HuH-7 (cell line): ENCODE results near the gene THTPA.

Experiments
- DNase-seq: peaks from one replicate; pipeline ENCODE4 v3.0.0; 2011; ENCODE audit warnings: low spot score

Gene THTPA, protein sequence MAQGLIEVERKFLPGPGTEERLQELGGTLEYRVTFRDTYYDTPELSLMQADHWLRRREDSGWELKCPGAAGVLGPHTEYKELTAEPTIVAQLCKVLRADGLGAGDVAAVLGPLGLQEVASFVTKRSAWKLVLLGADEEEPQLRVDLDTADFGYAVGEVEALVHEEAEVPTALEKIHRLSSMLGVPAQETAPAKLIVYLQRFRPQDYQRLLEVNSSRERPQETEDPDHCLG

DNA sequence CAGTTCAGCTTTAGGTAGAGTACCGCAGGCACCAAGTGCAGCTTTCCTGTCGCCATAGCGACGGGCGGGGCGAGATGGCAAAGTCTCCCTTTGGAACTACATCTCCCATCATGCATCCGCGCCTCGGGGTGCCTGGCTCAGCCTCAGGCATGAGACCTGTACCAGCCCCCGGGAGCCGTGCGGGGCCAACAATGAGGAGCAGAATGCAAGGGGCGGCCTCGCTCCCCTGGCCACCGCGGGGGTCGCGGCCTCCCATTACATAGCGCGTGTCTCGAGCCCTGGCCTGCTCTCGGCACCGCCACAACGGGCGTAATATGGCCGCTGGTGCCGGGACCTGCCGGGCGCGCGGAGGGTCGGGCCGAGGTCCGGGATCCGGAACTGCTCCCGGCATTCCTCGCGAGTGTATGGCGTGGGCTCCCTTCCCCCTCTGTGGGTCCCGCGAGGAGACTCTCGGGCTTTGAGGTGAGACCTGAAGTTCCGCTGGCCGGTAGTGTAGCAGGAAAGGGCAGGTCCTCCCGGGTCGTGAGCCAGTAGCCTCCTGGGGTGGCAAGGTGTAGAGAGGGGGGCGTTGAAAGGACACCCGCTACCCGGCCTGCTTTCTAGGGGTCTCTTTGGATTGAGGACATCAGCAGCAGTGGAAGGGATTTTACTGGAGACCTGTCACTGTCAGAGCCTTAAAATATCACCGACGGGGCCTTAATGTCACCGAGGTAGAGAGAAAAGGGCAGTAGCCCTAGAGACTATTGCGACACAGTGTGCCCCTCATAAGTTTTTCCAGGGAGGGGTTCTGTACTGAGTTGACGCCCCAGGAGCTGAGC is at the start of gene THTPA:
THTPA (plus strand) TSS at position 390 of the 818 bp plus-strand sequence. CDS start 487 bp downstream, outside the sequence.
- peak; percentile 95 for DNase-seq

DNA sequence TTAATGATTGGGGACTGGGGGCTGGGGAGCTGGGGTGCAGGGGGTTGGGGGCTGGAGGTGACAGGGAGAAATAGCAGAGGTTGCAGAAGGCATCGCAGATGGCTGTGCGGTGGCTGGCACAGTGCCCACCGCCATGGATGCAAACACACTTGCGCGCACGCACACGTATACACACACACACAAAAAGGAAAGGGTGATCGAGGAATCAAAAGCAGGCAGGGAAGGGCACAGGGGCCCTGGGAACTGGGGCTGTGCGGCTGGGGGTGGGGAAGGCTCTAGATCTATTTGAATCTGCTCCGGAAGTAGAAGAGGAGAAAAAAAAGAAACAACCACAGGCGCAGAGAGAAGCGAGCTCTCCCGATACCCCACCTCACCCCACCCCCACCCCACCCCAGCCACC is 43.9 kb upstream of the THTPA start:
- DNase-seq = no peak

DNA sequence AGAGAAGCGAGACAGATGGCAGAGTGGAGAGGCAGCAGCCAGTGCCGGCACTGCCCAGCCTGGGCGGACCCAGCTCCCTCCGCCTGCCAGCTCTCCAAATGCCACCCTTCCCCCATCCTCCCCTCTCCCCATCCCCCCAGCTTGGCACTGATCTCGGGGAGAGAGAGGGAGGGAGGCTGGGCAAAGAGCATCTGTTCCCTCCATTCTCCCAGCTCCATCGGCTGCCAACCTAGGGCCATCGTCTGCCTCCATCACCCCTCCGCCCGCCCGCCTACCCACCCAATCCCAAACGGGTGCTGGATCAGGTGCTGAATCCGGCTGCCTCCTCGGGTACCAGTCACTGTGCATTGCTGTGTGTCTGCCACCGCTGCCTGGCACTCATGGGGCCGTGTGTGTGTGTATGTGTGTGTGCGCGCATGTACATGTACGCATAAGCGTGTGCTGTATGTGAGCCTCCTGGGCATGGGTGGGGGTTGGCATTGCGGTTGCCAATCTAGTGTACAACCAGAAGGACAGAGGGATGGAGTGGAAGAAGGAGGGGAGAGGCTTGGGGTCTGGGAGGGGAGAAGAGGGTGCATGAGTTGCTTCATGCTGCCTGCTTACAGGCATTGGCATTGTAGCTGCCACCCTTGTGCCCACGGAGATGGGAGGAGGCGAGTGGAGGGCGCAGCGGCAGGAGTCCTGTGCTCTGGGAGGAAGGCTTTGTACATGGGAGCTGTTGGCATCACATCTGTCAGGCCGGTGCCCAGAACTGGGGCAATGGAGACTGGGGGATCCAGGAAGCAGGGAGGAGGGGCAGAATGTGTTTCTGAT is 42.9 kb upstream of the THTPA start:
- DNase-seq = no peak

DNA sequence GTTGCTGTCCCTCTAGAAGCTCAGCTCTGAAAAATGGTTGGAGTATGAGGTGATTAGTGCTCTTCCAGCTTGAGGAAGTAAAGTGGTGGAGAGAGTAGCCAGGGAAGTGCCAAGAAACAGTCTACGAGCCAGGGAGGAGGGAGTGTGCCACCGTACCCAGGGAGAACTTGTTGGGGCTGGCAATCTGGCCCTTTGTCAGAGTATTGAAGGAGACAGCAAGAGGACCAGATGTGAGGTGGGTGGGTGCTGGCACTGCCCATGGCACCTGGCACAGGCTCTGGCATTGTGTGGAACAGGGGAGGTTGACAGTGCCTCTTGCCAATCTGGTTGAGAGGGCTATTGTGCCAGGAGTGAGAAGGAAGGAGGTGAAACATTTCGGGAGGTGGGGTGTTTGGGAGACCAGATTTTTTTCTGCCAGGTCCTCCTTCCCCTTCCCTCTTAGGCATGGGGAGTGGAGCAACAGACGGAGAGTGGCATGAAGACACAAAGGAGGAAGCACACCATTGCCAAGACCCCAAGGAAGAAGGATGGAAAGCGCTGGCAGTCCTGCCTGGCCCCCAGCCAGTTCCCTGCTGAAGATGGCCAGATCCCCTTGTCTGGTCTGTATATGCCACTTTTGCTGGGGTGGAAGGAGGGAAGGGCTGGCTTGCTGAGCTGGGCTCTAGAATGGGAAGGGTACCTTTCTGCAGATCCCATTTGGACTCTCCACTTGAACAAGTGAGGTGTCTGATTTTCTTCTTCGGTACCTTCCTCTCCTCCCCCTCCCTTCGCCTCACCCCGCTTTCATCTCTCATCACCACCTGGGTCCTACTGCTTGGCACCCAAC is 42.0 kb upstream of the THTPA start:
- DNase-seq = no peak

DNA sequence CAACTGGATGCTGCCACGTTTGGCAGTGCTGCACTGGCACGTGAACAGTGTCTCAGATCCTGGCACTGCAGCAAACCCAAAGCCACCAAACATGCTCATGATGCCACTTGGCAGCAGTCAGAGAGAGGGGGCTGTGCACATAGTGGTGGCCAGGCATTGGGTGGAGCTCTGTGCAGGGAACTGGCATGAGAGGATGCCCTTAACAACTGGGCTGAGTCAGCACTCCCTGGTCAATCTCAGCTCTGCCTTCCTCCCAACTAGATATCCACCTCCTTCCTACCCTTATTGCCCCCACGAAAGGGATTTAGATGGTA is 41.5 kb upstream of the THTPA start:
- DNase-seq = no peak

DNA sequence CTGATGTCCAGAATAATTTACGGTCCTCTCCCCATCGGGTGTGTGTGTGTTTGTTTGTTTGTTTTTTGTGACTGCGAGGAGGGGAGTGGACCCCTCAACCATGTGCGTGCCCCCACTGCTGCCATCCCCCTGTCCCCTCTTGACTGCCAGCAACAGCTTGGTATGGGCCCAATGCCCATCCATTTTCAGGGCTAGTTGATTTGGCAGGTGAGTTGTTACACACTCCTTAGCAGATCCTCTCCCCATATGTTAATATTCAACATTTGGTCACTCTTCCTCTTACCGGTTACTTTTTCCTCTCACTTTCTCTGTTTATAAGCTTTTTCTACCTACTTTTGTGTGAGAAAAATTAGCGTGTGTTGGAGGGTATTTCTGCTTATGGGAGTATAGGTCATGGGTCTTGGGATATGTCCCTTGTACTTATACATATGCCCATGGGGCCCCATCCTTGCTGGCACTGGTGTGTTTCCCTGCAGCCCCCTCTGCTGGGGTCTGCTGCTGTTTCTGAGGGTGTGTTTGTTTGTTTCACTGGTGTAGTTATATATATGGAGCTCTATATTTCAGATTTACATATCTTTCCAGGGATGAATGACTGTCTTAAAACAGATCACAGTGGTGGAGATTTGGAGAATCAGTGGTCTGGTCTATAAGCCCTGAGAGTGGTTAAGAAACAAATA is 38.3 kb upstream of the THTPA start:
- no peak for DNase-seq

DNA sequence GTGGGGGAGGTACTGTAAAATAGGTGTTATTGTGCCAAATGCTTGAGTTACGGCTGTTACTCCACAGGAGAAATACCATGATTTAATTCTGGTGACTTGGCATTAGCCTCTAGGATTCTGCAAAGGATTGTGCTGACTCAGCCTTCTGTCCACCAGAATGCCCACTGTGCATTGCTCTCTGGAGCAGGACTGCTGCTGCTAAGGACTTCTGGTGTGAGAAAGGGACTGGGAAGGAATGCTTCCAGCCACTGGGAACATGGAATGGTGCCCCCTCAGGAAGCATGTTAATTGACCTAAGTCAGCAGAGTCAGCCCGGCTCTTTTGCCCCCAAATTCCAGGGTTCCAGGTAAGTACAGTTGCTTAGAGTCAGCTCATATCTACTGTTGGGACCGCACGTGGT is 37.4 kb upstream of the THTPA start:
- no peak for DNase-seq

DNA sequence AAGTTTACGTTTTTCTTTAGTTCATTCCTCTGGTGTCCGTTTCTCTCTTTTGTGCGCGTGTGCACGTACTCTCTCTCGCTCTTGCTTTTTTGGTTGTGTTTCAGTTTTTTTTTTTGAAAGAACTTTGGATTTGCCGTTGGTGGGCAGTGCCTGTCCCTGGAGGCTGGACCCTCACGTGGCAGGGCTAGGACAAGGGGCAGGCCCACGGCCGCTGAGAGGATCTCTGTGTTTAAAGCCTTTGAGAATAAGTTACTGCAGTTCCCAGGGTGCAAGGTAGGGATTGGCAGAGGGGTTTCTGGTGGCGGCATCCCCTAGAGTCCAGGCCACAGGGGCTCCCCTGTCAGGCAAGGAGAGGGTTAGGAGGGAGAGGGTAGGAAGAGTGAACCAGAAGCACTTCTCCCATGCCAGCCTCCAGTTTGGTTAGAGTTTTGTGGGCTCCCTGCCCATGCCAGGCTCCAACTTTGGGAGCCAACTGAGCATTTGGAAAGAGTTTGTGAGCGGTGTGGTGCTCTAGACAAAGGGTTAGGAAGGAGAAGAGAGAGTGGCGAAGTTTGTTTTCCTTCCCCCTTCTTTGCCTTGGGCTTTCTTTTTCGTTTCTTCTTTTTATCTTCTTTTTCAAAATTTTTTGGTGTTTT is 35.1 kb upstream of the THTPA start:
- no peak for DNase-seq

- no peak for DNase-seq
These were observed 34.1 kb upstream of the THTPA start for GRCh38 chr14:23521785-23522640.

- no peak for DNase-seq
These were observed 33.4 kb upstream of the THTPA start for GRCh38 chr14:23522643-23523198.

DNA sequence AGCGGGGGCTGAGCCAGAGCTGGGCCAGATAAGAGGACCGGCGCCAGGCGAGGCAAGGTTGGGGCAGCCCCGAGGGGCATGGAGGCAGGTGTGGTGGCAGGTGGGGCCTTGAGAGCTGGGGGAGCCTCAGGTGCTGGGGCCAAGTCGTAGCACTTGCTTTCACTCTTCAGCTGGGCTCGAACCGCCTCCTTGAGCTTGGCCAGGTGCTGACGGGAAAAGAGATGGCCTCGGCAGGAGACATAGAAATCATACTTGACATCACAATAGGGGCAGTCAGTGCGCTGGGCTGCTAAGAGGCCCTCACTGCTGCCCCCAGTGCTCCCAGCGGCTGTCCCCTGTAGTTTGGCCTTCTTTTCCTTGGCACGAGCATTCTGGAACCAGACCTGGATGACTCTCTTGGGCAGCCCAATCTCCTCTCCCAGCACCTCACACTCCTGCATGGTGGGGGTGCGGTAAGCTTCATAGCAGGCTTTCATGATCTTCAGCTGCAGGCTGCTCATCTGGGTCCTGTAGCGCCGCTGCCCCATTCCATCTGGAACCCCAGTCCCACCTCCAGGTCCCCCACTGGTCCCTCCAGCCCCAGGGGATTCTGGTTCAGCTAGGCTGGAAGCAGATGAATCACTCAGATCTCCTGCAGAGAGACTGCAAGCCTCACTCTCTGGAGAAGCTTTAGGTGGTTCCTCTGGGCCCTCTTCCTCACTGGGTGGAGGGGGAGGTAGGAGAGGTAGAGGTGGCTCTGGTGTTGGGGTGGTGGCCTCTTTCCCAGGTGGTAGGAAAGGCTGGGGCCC is 32.6 kb upstream of the THTPA start:
- DNase-seq = no peak

DNA sequence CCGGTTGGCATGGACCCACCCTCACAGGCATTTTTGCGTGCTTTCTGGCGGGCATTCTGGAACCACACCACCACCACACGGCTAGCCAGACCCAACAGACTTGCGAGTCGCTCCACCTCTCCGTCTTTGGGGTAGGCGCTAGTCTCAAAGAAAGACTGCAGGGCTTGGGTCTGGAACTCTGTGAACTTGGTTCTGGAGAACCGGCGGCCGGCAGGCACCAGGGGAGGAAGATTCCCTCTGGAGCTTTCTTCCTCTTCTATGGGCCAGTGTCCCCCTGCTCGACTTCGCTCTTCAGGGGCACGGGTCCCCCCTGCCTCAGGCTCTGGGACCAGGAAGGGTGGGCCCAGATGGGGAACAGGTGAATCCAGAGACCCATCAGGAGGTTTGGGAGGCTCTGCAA is 31.1 kb upstream of the THTPA start:
- no peak for DNase-seq

DNA sequence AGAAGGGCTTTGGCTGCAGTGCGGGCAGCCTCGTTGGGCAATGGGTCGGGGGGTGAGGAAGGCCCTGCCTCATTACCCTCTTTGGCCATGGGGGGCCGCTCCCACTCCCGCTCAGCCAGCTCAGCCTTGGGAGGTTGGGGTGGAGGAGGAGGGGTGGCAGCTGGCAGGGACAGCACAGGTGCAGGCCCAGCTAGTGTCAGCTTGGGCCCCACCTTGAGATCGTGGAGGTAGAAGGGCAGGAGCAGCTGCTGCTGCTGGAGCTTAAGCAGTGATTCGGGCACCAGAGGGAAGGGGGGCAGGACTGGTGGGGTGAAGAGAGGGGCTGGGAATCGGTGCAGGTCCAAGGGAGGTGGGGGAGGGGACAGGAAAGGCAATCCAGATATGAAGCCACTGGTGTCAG is 30.5 kb upstream of the THTPA start:
- DNase-seq = no peak

DNA sequence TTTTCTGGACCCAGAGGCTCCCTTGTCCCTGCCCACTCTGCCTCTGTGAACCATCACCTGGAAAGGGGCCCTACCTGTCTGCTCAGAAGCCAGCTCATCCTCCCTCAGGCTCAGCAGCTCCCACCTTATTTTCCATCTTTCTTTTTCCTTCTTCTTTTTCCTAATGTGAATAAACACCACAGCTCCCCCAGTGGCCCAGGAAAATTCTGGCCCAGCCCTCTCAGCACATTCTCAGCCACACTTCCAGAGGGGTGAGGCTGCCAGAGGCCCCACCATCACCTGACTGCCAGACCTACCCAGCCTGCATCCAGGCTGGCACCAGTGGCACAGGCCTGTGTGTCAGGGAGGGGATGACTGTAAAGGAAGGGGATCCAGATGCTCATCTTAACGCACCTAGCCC is 27.5 kb upstream of the THTPA start:
- peak; percentile 29 for DNase-seq

DNA sequence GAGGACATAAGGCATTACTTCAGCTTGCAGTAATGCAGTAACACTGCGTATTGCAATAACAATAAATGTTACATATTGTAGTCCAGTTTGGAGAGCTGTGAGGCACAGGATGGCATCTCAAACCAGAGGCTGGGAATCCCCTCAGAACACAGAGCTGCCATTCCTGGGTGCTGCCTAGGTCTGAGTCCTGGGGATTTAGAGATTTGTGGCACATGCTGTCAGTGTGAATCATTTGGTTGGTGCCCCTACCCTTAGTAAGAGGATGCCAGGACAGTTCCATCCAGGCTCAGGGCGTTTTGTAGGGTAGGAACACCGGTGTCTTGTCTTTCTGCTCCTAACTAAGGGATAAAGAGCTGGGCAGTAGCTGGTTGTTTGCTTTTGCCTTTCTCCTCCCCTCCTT is 27.1 kb upstream of the THTPA start:
- DNase-seq = no peak

- DNase-seq = no peak
These were observed 25.6 kb upstream of the THTPA start for GRCh38 chr14:23530375-23531055.

DNA sequence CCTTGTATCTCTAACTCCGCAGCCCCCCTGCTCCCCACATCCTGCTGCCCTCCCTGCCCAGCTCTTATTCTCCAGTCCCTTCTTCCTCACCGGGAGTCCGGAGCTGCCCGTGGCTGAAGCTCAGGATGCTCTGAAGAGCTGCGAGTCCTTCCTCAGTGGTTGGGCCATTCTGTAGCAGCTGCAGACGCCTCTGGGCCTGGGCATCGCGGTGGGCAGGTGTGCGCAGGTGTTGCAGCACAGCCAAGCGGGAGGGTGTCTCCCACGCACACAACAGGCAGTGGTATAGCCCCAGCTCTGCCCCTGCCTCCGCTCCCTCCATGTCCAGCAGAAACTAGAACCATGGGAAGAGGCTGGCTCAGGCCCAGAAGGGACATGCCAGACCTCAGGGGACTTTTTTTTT is 24.7 kb upstream of the THTPA start:
- DNase-seq = no peak

GRCh38 chr14:23532658-23533057 is 23.4 kb upstream of the THTPA start:
- no peak for DNase-seq
